ENCODE measurements around the gene PGLYRP4.

Gene PGLYRP4

GRCh38 chr1:153375511-153375910, 26.9 kb upstream of the PGLYRP4 start, which contains the start of gene S100A12:
Gene S100A12 (minus strand): TSS chr1:153375621. CDS start chr1:153374592, 1,029 bp downstream.
- no peak for DNase-seq (ENCODE audit: low read depth)

DNA sequence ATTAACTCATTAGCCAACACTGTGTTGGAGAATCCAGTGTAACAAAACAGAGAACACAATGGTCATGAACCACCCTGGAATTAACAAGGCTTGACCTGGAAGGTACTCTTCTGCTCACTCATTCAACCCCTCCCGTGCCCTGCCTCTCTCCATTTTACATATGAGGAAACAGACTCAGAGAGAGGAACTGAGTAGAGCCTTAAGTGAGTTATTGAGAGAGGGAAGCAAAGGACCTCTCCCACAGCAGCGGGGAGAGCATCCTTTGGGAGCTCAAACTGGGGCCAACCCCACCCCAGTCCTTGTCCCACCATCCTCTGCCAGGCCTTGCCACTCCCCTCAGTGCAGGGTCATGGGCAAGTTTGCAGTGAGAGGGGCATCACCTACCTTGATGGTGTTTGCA, 25.4 kb upstream of the PGLYRP4 start:
- no peak for DNase-seq (ENCODE audit: low read depth)

GRCh38 chr1:153372571-153372970, 23.9 kb upstream of the PGLYRP4 start:
- DNase-seq (ENCODE audit: low read depth) = no peak

DNA sequence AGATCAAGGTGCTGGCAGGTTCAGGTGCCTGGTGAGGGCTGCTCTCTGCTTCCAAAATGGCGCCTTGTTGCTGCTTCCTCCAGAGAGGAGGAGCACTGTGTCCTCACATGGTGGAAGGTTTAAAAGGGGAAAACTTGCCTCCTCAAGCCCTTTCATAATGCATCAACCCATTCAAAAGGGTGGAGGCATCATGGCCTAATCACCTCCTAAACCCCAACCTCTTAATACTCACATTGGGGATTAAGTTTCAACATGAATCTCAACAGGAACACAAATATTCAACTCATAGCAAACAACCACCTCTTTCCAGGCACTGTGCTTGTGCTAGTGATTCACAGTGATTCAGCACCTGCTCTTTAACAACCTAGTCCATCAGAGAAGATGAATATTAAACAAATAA, 22.6 kb upstream of the PGLYRP4 start:
- no peak for DNase-seq (ENCODE audit: low read depth)

DNA sequence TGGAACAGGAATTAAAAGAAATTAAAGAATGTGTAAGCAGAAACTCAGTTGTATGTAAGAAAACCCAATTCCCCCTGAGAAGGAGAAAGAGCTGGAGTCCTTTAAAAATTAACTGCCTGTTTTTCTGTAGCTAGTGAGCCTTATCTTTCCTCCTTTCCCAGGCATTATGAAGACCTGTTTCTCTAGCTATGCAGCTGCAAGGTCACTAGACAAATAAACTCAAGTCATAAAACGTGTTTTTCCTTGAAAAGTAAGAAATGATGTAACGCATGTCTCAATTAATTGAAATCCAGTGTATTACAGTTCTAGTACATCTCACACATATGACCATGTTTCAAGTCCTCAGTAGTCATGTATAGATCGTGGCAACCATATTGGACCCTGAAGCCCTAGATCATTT, 21.5 kb upstream of the PGLYRP4 start:
- DNase-seq (ENCODE audit: low read depth) = no peak

DNA sequence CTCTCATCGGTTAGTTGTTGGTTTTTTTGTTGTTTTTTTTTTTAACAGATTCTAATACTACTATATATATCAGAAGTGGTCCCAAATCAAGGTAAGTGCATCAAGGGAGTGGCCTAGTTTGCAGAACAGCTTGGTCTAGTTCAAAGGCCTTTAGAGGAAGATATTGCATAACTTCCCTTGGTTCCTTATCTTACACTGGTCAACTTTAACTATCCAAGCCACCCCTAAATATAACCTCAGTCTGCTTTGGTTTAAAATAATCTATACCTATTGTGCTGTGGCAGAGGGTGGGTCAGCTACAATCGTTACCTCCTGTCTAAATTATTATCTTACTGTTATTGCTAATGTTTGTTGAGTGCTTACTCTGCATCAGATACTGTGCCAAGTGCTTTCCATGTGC, 19.9 kb upstream of the PGLYRP4 start:
- no peak for DNase-seq (ENCODE audit: low read depth)

DNA sequence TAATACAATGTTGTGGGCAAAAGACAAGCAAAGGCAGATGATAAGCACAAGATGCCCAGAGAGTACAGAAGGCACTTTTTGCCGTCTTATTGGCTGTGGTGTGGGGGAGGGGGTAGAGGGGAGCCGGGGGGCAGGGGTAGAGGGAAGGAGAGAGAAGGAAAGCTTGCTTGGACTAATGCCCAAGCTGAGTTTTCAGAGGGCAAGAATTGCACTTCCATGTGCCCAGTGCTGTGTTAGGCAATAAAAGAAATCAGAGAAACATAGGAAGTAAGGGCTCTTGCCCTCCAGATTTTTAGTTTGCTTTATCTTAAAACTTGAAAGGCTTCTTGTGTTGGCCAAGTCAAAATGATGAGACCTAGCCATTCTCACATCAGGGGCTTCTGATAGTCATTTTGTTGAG, 18.4 kb upstream of the PGLYRP4 start:
- DNase-seq (ENCODE audit: low read depth) = no peak

GRCh38 chr1:153366261-153366660, 17.6 kb upstream of the PGLYRP4 start:
- no peak for DNase-seq (ENCODE audit: low read depth)

DNA sequence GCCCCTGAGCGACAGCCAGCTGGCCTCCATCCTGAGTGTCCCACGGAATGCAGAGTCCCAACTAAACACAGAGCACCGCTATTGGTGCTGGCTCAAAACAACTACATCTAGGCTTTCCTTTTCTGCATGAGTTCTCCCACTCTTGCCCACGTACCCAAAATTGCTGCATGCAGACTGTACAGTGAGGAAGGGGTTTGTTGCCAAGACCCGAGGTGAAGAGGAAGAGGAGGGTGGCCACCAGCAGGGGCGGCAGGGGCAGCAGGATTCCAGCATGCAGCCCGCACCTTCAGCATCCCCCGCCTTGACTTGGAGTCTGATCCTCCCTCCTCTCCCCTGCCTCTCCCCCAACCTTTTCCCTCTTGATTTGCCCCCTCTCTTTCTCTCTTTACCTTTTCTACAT, 17.1 kb upstream of the PGLYRP4 start:
- no peak for DNase-seq (ENCODE audit: low read depth)

DNA sequence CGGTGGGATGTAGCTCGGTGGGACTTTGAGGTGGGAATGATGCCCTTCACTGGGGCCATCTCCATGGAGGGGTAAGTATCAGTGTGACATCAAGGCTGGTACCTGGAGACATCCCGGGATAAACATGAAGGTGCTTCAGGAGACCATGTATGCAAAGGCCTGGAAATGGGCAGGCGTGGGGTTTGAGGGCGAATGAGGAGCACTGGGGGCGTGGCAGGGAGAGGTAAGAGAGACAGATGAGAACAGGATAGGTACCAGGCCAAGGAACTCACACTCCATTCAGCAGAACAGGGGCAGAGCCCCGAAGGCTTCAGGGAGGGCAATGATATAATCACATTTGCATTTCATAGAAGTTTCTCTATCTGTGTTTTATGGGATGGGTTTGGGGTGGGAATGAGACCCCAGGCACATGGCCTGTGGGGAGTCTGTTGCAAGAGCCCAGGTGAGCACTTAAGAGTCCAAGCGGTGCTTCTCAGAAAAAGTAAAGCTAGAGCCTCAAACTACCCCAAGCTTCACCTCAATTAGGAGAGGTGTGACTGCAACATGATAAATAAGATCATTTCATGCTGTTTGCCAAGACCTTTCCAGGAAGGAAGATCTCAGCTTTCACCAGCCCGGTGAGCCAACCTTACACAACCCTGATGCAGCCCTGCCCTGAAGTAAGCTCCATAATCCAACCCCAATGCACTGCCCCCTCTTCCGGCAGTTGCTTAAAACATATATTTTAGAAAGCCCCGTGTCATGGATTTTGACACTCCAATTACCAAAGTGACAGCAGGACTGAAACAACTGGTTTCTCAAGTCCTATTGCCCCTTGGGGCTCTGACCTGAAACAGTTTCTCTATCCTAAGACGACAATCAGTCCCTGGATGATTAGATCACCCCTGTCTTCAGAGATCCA, 16.4 kb upstream of the PGLYRP4 start:
- DNase-seq (ENCODE audit: low read depth) = no peak

- DNase-seq (ENCODE audit: low read depth) = no peak
Measured at GRCh38 chr1:153364156-153364555, 15.5 kb upstream of the PGLYRP4 start.

GRCh38 chr1:153363641-153364040, 15.0 kb upstream of the PGLYRP4 start:
- DNase-seq (ENCODE audit: low read depth) = no peak

DNA sequence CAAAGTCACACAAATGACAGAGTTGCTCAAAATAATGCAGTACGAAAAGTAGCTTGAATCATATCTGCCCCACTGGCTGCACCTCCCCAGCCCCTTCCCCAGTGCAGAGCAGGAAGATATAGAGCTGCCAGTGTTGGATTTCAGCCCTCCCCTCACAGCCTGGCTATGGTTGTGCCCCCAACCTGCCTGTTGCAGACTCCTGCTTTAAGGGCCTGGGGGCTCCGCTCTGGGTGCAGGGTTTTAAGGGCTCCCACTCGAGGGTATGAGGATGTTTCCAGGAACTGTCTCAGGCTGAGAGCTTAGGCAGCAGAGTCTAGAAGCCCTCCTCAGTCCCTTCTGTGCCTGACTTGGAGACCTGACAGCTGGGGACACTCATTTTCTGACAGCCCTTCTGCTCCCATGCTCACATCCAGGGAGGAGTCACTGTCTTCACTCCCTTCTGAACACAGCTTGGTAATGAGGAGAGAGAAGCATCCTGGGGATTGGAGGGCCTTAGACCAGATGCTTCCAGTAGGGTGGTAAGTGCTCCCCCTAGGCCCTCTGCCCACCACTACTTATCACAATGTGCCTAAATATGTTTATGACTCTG, 13.6 kb upstream of the PGLYRP4 start:
- DNase-seq (ENCODE audit: low read depth) = no peak

- no peak for DNase-seq (ENCODE audit: low read depth)
Measured at GRCh38 chr1:153361480-153362109, 13.0 kb upstream of the PGLYRP4 start.

GRCh38 chr1:153360592-153361479, 12.2 kb upstream of the PGLYRP4 start:
- no peak for DNase-seq (ENCODE audit: low read depth)

GRCh38 chr1:153360190-153360589, 11.5 kb upstream of the PGLYRP4 start:
- DNase-seq (ENCODE audit: low read depth) = no peak

DNA sequence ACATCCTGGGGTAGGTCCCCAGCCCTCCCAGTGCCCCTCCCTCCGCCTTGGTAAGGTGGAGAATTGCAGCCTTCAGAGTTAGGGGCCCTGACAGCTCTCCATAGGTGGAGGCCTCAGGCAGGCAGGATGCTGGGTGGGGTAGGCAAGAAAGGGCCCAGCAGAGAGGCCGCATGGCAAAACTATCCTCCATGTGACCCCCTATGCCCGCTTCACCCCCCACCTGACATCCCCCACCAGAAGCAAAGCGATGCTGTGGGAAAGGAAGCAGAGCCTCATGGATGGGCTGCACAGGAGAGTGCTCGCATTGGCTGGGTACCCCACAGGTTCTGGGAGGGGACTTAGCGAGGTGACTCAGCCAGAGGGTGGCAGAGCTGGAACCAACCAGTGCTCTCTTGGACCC, 10.6 kb upstream of the PGLYRP4 start:
- DNase-seq (ENCODE audit: low read depth) = no peak

GRCh38 chr1:153358691-153358975, 10.0 kb upstream of the PGLYRP4 start:
- DNase-seq (ENCODE audit: low read depth) = no peak

GRCh38 chr1:153357853-153358690, 9.4 kb upstream of the PGLYRP4 start, which contains the start of gene S100A9:
Gene S100A9 (plus strand): TSS chr1:153357854. CDS start chr1:153358284, 430 bp downstream.
- no peak for DNase-seq (ENCODE audit: low read depth)

GRCh38 chr1:153357076-153357852, 8.6 kb upstream of the PGLYRP4 start:
- DNase-seq (ENCODE audit: low read depth) = no peak

Data from activated T-cell treated with anti-CD3 and anti-CD28 coated beads for 24 hours (primary cell).